Measurements from ENCODE around the gene ETV3.
A peak's percentile ranks its signal among the peaks of the same experiment; 100 is the strongest.

ETV3 gene

DNA sequence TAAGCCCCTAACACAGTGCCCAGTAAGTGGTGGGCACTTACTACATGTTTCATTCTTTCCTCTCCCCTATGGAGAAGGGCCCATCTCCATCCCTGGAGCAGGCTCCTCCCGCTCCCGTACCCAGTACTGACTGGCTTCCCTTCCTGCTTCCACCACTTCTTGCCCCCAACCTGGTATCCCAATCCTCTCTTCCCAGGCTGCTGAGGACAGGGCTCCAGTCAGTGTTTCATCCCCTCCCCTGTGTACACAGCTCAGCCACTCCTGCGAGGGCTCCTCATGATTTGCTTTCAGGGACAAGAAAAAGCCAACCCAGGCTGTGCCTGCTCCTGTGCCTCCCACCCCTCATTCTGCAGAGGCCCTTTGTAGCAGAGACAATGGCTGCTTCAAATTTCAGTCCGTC, 20.8 kb upstream of the ETV3 start:
- DNase-seq, result no peak

- DNase-seq, result no peak
Measured at GRCh38 chr1:157157501-157158190, 19.5 kb upstream of the ETV3 start.

DNA sequence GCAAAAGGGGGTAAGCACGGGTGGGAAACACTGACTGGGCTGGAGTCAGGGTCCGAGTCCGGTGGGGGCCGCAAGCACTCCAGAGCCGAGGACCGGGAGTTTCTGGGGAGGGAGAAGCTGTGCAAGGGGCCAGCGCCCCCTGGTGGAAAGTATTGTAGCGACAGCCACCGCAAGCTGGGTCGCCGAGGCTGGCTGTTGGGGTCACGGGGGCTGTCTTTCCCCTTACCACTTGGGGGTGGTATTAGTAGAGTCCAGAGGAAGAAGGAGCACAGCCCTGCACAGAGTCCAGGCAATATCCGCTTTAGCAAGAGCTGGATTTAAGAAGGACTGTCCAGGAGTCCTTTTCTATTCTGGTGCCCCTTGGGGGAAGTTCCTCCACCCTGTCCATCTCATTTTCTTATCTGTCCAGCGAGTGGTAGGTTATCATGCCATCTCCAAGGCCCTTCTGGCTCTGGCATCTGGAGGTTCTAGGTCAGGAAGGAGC, 17.9 kb upstream of the ETV3 start:
- DNase-seq, result peak; percentile 79

DNA sequence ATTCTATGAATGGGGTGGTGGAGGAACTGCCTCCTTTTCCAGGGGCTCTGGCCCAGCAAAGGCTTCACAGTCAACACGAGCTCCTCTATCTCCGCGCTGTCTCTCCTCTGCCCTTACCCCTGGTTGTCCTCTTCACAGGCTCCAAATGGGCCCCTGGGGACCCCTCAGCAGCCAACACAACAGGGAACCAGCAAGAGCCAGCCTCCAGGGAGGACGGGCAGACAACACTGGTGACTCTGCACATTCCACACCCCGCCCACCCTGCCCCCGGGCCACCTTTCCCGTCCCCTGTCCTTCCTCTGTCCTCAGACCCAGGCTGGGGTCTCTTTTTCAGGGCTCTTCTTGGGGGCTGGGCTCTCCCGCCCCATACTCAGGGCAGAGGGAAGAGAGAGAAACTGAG, 17.5 kb upstream of the ETV3 start:
- no peak for DNase-seq

DNA sequence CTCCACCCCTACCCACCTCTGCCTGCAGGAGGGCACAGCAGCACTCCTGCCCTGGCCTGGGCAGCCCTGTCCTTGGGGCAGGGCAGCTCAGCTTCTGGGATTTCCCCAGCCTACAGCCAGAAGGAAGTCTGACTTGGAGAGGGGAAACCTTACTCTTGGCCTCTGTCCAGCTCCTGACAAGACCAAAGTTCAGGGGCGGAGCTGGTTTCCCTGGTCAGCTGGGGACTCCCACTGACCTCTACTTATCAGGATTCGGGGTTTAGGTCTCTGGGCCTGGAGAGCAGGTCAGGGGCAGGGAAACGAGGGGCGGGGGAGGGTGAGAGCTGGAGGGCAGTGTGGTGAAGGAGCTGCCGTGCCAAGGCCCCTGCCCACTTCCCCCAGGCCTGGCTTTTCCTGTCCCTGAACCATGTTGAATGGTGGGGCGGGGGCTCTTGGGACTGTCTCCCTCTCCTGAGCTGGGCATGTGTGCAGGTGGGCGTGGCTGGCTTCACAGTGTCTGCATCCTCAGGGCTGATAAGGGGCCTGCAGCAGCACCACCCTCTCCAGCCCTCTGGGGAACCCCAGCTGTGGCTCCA, 16.8 kb upstream of the ETV3 start:
- no peak for DNase-seq

GRCh38 chr1:157154291-157154690, 16.1 kb upstream of the ETV3 start:
- no peak for DNase-seq

DNA sequence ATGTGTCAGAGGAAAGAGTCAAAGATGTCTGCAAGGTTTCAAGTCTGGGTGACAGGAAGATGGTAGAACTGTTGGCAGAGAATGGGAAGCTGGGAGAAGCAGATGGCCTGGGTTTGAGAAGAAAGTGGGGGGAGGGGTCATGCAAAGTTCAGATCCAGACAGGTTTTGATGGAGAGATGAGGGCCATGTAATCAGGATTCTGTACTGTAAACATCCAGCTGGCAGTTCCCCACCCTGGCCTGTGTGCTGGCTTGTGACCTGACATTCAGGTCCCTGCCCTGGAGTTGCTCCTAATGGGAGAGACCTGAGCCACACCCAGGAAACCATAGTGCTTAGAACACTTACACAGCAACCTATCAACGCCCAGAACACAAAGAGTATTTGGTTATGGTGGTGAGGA, 15.6 kb upstream of the ETV3 start:
- no peak for DNase-seq

DNA sequence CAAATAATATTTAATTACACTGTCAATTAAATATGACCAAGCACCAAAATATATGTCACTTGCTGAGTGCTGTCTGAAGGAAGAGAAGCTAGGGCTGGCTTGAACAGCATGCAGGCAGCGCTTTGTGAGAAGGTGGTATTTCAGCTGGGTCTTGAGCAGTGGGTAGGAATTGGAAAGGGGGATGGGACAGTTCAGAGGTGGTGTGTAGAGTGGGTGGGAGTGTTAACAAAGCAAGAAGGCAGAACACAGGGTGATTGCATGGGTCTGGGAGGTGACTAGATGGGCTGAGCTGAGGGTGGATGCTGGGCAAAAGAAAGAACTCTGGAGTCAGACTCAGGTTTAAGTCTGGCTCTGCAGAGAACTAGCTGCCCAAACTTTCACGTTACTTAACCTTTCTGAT, 14.3 kb upstream of the ETV3 start:
- no peak for DNase-seq

DNA sequence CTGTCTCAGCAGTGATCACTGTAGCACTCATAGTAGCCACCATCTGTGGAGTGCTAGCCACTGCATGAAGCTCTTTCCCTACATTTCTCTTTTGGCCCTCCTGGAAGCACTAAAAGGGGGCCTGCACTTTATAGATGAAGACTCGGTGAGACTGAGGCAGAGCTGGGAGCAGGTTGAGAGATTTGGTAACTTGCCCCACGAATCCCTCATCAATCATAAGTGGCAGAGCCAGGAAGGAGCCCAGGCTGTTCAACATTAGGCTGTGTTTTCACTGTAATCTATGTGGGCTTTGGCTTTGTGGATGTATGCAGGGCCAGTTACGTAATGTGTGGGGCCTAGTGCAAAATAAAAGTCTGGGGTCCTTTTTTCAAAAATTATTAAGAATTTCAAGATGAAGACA, 13.3 kb upstream of the ETV3 start:
- no peak for DNase-seq

GRCh38 chr1:157151073-157151472, 12.9 kb upstream of the ETV3 start:
- no peak for DNase-seq

DNA sequence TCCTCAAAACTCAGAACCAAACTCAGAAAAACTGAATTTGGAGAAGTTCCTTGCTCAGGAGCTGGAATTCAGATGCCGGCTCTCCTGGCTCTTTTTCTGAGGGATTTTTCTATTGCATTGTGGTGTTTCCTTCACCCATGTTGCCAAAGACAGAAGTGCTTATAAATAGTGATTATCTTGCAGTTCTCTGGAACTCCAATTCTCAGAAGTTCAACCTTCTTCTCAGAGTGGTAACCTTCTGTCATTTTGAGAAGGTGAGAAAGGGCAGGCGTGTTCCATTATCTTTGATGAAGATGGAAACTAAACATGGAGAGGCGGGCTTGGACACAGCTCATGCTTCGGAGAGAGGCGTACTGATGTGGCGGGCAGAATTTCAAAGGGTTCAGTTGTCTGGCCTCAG, 12.4 kb upstream of the ETV3 start:
- no peak for DNase-seq

GRCh38 chr1:157147906-157148700, 9.9 kb upstream of the ETV3 start:
- DNase-seq, result no peak

DNA sequence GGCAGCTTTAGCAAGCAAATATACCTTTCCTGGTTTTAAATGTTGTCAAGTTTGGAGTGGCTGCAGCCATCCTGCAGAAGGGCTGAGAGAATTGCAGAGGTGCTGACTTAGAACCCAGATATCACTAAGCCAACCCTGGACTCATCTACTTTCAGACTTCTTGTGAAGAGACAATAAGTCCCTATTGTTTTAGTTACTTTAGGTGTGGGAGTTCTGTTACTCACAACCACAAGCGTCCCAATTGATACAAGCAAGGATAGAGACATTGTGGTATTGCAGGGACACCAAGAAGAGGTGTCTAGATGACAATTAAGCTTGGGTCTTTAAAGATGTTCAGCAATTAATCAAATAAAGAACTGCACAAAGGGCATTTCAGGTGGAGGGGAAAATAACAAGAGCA, 8.8 kb upstream of the ETV3 start:
- no peak for DNase-seq

GRCh38 chr1:157146244-157146643, 8.0 kb upstream of the ETV3 start:
- DNase-seq, result no peak

DNA sequence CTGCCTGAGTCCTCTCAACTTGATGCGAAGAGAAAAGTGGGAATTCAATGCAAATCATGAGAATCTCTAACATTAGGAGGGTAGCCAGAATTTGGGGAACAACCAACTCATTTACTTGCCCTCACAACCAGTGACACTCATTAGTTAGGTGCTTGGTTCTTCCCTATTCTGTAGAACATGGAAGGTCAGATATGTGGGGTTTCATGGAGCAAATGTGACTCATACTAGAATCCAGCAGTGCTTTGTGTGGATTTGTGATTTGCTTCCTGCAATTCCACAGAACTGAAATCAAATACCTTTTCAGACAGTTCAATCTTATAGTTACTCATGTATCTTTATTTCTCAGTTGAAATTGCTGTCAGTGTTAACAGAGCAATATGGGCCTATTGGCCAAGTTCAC, 6.9 kb upstream of the ETV3 start:
- no peak for DNase-seq

DNA sequence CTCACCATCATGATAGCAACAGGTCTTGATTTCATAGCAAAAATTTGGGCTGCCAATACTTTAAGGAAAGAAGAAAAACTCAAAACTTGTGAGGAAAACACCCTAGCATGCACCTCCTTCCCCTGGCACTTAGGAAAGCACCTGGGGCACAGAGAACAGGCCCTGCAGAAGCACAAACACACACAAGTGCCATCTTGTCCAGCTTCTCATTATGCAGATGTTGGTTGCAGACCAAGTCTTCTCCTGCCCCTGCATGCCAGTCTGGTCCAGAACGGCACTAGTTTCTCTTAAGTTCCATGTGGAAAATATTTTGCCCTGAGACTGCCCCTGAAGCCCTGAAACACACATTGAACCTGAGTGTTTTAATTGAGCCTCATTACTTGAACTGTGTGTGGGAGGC, 6.3 kb upstream of the ETV3 start:
- no peak for DNase-seq

DNA sequence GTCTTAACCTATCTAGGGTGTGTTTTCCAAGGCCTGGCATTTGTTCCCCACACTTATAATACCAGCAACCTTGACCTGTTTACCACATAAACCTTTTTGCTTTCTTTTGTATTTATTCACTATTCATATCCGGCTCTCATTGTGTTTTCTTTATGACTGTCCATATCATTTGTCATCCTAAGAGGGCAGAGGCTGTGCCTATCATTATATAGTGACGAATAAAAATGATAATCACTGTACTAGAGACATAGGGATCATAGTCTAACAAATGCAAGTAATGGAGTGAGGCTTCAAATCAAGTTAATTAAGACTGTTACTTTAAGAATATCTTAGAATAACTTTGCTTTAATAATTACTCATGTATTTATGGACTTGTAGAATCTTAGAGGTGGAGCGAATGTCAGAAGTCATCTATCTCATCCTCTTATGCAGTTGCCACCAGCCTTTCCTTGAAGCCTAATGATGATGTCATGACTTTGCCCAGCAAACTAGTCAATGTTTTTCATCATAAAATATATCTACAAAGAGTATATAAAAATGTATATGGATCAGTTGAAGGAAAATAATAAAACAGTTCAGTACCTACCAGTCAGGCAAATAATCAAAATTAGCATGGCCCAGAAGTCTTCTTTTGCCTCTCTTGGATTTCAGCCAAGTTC, 4.7 kb upstream of the ETV3 start:
- no peak for DNase-seq

GRCh38 chr1:157142201-157142600, 4.0 kb upstream of the ETV3 start:
- no peak for DNase-seq

GRCh38 chr1:157141212-157141855, 3.1 kb upstream of the ETV3 start:
- no peak for DNase-seq

- peak; percentile 35 for DNase-seq
Measured at GRCh38 chr1:157140063-157140588, 1.9 kb upstream of the ETV3 start.

GRCh38 chr1:157139052-157139715, 989 bp upstream of the ETV3 start:
- DNase-seq, result no peak

Data from stimulated activated CD4-positive, alpha-beta T cell treated with anti-CD3 and anti-CD28 coated beads, Interleukin-4, amount 100 ng/mL, for 24 hours (primary cell).